Measurements from ENCODE around the gene S100PBP.

DNA sequence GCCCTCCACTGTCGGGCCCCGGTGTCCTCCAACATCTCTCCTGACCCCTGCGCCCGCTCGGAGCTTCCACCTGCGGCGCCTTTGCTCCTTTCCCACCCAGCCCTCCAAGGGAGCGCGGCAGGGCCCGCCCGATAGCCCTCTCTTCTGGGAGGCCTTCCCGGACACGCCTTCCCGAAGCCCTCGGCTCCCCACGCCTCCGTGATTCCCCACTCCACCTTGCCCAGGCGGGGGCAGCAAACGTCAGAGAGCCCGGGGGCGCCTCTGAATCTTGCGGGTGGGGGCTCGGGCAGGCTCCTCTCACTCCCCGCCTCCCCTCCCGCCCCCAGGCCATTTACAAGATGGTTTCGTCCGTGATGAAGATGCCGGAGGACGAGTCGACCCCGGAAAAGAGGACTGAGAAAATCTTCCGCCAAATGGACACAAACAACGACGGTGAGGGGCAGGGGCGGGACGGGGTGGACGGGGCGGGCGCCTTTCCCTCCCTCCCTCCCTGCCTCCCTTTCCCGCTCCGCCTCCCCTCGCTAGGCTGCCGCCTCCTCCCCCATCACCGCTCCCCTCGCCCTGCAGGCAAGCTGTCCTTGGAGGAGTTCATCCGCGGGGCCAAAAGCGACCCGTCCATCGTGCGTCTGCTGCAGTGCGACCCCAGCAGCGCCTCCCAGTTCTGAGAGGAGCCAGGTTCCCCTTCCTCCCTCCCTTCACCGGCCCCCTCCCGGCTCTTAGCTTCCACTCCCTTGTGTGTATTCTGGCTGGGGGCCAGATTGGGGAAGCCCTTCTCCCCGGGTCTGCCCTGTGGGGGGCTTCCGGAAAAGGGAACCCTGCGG is 76.0 kb downstream of the S100PBP start:
- TF ChIP-seq TAF1 (IDR thresholded peaks at IDR 0.05; ENCODE audit: borderline replicate concordance, insufficient read depth, low read length) (no peak), SIN3A (IDR thresholded peaks at IDR 0.05; ENCODE audit: borderline replicate concordance, insufficient read depth, low read length) (no peak)
- TF ChIP-seq, protein P1, sequence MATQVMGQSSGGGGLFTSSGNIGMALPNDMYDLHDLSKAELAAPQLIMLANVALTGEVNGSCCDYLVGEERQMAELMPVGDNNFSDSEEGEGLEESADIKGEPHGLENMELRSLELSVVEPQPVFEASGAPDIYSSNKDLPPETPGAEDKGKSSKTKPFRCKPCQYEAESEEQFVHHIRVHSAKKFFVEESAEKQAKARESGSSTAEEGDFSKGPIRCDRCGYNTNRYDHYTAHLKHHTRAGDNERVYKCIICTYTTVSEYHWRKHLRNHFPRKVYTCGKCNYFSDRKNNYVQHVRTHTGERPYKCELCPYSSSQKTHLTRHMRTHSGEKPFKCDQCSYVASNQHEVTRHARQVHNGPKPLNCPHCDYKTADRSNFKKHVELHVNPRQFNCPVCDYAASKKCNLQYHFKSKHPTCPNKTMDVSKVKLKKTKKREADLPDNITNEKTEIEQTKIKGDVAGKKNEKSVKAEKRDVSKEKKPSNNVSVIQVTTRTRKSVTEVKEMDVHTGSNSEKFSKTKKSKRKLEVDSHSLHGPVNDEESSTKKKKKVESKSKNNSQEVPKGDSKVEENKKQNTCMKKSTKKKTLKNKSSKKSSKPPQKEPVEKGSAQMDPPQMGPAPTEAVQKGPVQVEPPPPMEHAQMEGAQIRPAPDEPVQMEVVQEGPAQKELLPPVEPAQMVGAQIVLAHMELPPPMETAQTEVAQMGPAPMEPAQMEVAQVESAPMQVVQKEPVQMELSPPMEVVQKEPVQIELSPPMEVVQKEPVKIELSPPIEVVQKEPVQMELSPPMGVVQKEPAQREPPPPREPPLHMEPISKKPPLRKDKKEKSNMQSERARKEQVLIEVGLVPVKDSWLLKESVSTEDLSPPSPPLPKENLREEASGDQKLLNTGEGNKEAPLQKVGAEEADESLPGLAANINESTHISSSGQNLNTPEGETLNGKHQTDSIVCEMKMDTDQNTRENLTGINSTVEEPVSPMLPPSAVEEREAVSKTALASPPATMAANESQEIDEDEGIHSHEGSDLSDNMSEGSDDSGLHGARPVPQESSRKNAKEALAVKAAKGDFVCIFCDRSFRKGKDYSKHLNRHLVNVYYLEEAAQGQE (IDR thresholded peaks at IDR 0.05; ENCODE audit: insufficient read depth in 1 of 2, low read depth in 2 of 2, low read length in 2 of 2) = no peak
